ENCODE data around the gene FLNC.
A peak's percentile ranks its signal among the peaks of the same experiment; 100 is the strongest.

The FLNC gene

GRCh38 chr7:128877756-128878120 is 47.5 kb downstream of the FLNC start:
- DNase-seq (ENCODE audit: low spot score), result no peak

- no peak for DNase-seq (ENCODE audit: low spot score)
These were observed 48.3 kb downstream of the FLNC start for GRCh38 chr7:128878226-128879105.

DNA sequence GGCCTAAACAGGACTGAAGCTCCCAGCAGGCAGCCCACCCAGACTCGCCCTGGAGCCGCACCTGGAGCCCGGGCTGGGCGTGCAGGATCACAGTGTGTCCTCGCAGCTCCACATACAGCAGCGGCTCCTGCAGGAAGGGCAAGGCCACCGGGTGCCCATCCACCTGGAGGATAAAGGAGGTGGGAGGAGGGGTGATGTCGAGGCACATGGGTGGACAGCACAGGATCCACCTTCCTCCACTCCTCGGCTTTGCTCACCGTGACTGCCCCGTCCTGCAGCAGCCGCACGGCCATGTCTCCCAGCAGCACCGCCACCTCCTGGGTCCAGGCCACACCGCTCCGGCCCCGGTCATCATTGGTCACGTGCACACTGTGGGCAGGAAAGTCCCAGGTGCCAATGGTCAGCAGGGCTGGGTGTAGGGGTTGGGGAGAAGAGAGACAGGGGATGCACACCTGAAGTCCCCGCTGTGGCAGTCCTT is 49.3 kb downstream of the FLNC start:
- no peak for DNase-seq (ENCODE audit: low spot score)

DNA sequence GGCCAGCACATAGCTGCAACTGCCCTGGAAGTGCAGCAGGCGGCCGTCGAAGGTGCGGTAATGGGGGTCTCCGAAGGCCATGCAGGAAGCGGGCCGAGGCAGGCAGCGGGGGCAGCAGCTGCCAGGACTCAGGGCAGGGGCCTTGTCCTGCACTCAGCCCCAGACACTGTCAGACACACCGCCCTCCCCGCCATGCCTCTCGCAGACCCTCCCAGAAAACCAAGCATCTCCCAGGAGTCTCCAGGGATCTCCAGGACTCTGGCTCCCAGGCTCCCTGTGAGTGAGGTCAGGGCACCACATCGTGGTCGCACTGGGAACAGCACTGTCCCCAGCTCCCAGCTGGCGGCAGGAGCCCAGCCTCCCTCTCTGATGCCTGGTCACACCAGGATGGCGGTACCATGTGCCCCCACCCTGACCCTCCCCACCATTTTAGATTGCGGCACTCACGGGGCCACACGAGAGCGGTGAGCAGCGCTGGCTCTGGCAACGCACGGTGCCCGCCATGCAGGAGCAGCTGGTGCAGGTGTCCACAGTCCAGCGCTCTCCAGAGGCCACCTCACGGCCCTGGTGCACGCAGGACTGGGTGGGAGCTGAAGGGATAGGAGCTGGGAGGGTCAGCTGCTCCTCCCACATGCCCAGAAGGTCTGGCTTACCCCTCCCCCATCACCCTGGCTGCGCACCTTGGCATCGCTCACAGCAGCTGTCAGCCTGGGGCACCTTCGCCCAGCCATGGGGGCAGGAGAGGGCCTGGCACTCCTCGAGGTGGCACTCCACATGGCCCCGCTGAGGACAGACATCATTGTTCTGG is 49.9 kb downstream of the FLNC start:
- peak; percentile 88 for DNase-seq (ENCODE audit: low spot score)

- DNase-seq (ENCODE audit: low spot score), result no peak
These were observed 50.7 kb downstream of the FLNC start for GRCh38 chr7:128880791-128881457.

GRCh38 chr7:128881458-128882125 is 51.4 kb downstream of the FLNC start:
- no peak for DNase-seq (ENCODE audit: low spot score)

GRCh38 chr7:128882134-128882533 is 51.9 kb downstream of the FLNC start:
- DNase-seq (ENCODE audit: low spot score), result no peak

DNA sequence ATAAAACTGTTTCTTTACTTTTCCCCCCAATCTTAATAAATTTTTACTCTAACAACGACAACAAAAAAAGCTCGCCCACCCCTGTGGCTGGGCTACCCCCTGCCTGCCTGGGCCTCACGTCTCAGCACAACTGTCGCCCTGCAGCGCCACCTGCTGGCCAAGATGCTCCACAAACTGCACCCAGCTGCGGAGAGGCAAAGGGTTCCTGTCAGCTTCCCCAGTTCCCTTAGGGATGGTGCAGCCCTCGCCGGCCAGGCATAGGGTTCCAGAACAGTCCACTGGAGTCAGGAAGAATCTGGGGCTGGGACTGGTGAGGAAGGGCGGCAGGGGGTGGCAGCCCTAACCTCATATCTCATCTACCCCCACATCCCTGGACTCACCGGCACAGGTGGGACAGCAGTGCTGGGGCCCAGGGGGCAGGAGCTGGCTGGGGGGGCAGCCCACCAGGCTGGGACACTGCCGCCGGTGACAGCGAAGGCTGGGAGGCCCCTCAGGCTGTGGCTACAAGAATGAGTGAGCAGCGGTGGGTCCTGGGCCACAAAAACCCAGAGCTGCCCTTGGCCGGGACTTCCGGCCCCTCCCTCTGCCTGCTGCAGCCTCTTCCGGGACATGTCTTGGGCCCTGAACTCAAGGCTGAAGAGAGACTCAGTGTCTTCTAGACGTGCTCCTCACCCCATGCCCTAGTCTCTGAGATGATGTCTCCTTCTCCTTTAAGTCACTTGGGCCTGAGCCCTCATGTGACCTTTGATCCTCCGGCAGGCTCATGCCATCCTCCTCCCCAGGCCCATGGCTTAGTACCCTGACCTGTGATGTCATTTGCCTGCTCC is 53.6 kb downstream of the FLNC start:
- peak; percentile 79 for DNase-seq (ENCODE audit: low spot score)

DNA sequence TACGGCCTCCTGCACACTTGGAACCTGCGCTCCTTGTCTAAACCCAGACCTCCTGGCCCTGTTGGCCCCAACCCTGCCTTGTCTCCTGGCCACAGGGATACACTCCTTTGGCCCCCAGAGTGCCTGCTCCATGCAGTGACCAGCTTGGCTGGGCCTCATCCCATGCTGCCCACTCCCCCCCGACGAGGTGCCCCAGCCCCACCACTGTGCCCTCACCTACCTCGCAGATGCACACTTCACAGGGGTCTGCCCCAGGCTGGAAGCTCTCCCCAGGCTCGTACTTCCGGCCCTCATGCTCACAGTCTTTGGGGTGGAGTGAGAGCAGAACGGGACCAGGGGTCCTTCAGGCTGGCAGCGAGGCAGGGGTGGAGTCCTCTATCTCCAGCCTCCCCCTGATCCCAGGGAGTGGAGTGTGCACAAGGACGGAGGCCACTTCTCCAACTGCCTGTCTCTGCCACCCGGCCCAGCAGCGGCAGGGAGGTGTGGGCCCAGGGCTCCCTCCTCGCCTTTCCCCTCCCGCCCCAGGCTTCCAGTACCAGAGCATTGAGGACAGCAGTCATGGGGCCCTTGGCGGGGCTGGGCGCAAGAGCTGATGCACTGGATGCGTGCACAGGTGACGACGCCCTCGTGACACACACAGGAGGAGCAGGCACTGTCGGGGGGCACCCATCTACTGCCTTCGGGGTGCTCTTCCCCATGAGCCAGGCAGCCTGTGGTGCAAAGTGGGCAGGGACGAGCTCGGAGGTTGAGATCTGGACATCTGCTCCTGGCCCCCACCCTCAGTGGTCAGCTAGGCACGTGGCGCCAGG is 54.6 kb downstream of the FLNC start:
- no peak for DNase-seq (ENCODE audit: low spot score)

- no peak for DNase-seq (ENCODE audit: low spot score)
These were observed 55.4 kb downstream of the FLNC start for GRCh38 chr7:128885370-128886187.

DNA sequence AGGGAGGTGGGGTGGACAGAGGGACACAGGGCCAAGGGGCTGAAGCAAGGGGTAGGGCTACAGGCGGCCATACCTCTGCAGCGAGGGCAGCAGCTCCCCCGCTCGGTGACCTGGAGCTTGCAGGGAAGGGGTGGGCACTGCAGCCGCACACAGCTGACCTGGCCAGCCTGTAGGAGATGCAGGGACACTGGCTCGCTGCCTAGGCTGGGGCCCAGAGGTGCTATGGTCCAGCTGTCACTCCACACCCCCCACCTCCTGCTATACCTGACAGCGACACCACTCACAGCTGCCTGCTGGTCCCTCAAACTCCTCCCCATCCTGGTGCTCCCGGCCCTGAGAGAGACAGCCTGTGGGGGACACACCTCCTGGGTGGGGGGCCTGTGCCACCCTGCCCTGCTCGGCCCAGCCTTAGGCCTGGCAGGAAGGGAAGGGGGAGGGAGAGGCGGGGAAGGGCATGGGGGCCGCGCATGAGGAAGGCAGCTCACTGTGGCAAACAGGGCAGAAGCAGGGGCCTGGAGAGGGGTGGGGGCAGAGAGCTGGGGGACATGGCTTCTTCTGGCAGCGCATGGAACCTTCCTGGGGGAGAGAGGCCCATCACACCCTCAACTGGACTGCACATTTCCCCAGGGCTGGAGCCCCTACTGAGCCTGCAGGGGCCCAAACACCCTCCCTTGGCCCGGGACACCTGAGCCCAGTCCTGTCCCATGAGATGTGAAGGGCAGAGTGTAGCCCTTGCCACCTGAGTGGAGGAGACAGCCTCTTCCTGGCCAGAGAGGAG is 56.4 kb downstream of the FLNC start:
- DNase-seq (ENCODE audit: low spot score), result no peak

DNA sequence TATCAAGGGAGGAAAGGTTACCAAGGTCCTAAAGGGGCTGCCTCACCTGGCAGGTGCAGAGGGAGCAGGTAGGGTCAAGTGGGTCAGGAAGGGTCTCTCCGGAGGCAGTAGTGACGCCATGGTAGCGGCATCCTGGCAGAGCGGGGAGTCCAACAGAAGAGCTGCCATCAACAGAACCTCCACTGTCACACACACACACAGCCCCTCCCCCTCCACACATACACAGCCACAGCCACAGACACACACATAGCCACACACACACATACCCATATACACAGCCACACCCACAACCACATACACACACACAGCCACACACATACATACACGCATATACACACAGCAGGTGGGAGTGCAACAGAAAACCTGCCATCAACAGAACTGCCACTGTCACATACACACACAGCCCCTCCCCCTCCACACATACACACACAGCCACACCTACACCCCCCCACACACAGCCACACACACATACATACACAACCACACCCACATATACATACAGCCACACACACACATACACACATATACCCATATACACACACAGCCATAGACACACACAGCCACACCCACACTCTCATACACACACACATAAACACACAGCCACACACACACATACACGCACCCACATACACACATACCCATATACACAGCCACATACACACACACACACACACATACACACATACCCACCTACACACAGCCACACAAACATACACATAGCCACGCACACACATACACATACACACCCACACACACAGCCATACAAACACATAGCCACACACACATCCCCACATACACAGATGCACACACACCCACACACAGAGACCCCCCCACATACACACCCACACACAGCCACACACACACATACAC is 57.2 kb downstream of the FLNC start:
- DNase-seq (ENCODE audit: low spot score), result no peak

DNA sequence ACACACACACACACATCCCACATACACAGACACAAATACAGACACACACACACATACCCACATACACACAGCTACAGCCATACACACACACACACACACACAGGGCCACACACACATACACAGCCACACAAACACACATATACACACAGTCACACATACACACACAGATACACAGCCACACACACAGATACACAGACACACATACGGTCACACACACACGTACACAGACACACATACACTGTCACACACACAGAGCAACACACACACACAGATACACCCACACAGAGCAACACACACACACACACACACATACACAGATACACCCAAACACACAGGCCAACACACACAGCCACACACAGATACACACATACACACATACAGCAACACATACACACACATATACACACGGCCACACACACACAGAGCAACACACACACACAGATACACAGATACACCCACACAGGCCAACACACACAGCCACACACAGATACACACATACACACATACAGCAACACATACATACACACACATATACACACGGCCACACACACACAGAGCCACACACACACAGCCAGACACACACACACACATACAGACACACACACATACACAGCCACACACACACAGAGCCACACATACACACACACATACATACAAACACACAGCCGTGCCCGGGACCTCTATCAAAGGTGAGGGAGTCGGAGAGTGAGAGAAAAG is 58.0 kb downstream of the FLNC start:
- no peak for DNase-seq (ENCODE audit: low spot score)

GRCh38 chr7:128888756-128889095 is 58.5 kb downstream of the FLNC start:
- no peak for DNase-seq (ENCODE audit: low spot score)

- DNase-seq (ENCODE audit: low spot score), result no peak
These were observed 58.9 kb downstream of the FLNC start for GRCh38 chr7:128889121-128889520.

DNA sequence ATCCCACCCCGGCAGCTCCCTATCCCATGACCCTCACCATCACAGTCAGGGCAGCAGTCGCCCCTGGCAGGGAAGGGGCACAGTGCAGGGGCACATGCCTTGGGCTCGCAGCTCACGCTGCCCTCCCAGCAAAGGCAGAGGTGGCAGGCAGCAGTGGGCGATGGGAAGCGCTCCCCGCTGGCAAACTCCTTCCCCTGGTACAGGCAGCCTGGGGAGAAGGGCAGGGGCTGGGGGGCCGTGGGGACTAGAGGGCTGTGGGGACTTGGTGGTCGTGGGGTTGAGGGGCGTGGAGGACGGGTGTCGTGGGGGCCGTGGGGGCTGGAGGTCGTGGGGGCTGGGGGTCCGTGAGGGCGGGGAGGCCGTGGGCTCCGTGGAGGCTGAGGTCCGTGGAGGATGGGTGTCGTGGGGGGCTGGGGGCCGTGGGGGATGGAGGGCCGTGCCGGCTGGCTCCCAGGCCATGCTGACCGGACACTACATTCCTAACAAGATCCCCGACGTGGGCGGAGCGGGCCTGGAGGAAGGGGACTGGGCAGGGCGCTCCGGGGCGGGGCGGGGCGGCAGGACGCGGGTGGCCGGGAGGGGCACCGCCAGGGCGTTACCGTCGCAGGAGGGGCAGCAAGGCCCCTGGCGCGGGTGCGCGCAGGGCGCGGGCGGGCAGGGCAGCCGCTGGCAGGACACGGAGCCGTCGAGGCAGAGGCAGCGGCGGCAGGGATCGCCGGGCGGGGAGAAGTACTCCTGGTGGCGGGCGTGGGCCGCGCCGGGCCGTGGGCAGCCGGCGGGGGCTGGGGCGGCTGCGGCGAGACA is 60.3 kb downstream of the FLNC start:
- DNase-seq (ENCODE audit: low spot score), result no peak
